ENCODE results near the gene PLEKHN1.
"Not testable (repeated sequence)": the region's sequence is repeated elsewhere in the genome, so short reads cannot be mapped to it uniquely, and the experiment has no call there.

PLEKHN1 gene

DNA sequence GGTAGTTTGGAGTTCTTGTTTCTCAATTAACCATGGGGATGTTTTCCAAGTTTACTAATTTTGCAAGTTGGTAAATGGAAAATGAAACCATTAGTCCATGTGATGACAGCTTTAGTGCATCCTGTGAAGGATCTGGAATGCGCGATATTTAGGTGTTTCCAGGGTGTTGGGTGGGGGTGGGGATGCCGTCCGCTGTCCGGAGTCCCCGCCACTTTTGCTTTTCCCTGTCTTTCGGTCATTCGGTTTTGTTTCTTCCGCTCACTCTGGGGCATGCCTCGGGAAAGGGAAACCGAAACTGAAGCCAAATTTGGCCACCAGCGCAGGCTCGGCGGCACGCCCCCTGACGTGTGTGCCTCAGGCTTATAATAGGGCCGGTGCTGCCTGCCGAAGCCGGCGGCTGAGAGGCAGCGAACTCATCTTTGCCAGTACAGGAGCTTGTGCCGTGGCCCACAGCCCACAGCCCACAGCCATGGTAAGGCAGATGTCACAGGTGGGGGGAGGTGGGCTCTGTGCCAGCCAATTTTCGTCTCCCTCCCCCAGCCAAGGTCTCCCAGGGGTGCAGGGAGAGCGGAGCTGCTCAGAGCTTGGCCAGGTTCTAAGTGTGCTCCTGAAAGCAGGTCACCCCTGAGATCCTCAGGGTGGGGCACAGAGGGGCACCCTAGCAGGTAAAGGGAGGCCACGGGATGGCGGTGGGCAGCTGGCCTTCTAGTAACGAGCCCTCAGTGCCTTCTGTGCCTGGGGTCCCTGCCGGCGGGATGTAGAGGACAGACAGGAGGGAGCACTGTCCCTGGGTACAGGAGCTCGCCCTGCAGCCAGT lies 47.0 kb downstream of the PLEKHN1 start, which contains the start of gene ISG15:
ISG15 (plus strand) TSS at position 393 of the 817 bp plus-strand sequence; CDS start at position 470, 77 bp downstream.
- peak; percentile 96 for DNase-seq

DNA sequence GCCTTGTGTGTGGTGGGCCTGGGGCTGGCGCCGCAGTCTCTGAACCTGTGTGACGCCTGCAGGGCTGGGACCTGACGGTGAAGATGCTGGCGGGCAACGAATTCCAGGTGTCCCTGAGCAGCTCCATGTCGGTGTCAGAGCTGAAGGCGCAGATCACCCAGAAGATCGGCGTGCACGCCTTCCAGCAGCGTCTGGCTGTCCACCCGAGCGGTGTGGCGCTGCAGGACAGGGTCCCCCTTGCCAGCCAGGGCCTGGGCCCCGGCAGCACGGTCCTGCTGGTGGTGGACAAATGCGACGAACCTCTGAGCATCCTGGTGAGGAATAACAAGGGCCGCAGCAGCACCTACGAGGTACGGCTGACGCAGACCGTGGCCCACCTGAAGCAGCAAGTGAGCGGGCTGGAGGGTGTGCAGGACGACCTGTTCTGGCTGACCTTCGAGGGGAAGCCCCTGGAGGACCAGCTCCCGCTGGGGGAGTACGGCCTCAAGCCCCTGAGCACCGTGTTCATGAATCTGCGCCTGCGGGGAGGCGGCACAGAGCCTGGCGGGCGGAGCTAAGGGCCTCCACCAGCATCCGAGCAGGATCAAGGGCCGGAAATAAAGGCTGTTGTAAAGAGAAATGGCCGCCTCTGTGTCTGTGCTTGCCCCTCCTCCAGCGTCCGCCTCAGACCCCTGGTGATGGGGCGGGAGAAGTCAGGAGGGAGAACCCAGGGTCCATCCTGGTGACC lies 47.8 kb downstream of the PLEKHN1 start:
- DNase-seq = no peak

DNA sequence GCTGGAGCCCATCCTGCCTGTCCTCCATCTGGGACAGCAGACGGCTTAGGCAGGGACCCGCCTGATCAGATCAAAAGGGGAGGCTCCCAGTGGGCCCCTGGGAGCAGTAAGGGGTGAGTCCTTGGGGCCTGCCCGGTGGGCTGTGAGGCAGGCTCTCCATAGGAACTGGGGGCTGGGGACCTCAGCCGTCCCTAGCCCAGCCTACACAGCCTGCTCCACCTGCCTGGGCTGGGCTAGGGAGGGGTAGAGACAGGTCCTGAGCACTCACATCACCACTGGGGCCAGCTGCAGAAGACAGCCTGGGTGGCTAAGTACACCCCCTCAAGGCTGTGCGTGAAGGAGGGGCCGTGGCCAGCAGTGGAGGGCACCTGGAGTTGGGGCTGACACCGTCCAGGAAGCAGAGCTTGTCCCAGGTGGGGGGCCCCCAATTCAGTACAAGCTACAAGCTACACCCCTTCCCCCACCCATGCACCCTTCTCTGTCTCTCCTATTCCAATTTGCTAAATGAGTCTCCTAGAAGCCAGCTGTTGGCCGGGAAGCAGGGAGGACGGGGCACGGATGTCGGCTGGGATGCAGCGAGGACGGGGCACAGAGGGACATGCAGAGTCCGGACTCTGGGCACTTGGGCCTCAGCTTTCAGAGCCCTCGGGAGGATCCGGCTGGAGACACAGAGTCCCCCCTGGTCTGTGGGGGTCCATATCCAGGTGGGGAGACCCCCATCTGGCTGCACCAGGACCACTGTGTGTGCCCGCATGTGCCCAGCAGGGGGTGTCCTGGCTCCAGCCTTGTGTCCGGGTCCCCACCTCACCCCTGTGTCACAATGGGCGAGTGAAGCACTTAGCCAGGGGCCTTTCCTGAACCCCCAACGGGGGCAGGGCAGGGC lies 48.8 kb downstream of the PLEKHN1 start:
- no peak for DNase-seq

DNA sequence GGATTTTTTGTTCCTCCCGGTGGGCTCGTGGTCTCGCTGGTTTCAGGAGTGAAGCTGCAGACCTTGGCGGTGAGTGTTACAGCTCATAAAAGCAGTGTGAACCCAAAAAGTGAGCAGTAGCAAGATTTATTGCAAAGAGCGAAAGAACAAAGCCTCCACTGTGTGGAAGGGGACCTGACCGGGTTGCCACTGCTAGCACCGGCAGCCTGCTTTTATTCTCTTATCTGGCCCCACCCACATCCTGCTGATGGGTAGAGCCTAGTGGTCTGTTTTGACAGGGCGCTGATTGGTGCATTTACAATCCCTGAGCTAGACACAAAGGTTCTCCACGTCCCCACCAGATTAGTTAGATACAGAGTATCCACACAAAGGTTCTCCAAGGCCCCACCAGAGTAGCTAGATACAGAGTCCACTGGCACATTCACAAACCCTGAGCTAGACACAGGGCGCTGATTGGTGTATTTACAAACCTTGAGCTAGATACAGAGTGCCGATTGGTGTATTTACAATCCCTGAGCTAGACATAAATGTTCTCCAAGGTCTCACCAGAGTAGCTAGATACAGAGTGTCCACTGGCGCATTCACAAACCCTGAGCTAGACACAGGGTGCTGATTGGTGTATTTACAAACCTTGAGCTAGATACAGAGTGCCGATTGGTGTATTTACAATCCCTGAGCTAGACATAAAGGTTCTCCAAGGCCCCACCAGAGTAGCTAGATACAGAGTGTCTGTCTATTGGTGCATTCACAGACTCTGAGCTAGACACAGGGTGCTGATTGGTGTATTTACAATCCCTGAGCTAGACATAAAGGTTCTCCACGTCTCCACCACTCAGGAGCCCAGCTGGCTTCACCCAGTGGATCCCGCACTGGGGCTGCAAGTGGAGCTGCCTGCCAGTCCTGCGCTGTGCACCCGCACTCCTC lies 51.4 kb downstream of the PLEKHN1 start:
- DNase-seq = not testable (repeated sequence)

DNA sequence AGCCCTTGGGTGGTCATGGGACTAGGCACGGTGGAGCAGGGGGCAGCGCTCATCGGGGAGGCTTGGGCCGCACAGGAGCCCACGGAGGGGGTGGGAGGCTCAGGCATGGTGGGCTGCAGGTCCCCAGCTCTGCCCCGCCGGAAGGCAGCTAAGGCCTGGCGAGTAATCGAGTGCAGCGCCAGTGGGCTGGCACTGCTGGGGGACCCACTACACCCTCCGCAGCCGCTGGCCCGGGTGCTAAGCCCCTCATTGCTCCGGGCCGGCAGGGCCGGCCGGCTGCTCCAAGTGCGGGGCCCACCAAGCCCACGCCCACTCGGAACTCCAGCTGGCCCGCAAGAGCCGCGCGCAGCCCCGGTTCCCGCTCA lies 52.0 kb downstream of the PLEKHN1 start:
- DNase-seq = not testable (repeated sequence)

DNA sequence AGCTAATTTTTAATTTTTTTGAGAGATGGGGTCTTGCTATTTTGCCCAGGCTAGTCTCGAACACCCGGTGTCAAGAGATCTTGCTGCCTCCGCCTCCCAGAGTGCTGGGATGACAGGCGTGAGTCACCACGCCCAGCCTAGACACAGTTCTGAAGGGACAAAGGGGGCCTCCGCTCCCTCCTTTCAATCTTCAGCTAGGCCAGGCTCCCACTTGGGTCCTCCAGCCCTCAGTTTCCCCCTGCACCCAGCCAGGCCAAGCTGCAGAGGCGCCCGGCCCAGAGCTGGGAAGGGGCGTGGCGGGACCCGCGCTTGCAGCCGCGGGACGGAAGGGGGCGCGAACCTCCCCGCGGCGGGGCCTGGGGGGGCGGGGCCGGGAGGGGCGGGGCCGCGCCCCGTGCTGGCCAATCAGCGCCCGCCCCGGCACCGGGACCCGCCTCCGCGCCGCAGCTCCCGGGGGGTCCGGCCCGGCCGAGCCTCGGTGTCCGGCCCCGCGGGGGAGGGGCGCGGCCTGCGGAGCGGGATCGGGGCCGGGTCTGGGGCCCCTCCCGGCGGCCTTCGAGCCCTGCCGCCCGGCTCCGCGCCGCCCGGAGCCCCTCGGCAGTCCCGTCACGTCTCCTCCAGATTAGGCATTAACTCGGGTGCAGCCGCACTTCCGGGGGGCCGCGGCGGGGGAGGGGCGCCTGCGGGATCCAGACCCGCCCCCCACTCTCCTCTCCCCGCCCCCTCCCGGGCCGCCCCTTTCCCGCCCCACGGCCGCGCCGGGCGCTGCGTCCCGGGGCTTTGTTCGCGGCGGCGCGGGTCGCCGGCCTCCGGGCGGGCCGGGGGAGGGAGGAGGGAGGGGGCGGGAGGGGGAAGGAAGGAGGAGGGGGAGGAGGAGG lies 53.1 kb downstream of the PLEKHN1 start:
- DNase-seq = peak; percentile 91

DNA sequence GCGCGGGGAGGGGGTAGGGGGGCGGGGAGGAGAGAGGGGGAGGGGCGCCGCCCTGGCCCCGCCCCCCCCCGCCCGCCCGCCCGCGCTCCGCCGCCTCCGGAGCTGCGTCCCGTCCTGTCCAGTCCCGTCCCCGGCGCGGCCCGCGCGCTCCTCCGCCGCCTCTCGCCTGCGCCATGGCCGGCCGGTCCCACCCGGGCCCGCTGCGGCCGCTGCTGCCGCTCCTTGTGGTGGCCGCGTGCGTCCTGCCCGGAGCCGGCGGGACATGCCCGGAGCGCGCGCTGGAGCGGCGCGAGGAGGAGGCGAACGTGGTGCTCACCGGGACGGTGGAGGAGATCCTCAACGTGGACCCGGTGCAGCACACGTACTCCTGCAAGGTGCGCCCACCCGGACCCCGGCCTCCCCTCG lies 53.7 kb downstream of the PLEKHN1 start, which contains the start of gene AGRN:
AGRN (plus strand) TSS at position 121 of the 405 bp plus-strand sequence; CDS start at position 174, 53 bp downstream.
- DNase-seq = no peak

DNA sequence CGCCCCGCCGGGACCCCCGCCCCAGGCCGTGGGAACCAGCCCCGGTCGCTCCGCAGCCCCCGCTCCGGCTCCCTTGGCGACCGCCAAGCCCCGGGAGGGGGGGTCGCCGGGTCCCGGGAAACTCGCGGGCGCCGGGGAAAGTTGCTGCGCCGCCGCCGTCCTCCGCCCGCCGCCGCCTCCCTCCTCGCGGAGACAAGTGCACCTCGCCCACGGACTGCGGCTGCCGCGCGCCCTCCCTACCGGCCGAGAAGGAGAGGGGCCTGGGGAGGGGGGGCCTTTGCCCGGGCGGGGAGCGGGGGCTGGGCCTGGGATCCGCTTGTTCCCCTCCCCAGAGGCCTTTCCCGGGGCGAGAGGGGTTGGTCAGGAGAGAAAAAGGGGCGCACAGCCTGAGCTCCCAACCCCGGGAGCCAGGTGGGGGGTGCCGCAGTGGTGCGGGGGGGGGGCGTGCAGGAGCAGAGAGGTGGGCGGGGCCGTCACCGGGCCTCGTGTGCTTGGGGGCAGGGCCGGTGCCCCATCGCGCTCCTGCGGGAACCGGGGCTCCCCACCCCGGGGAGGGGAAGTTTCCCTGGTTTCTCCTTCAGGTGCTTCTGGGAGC lies 54.2 kb downstream of the PLEKHN1 start:
- DNase-seq = peak; percentile 58

DNA sequence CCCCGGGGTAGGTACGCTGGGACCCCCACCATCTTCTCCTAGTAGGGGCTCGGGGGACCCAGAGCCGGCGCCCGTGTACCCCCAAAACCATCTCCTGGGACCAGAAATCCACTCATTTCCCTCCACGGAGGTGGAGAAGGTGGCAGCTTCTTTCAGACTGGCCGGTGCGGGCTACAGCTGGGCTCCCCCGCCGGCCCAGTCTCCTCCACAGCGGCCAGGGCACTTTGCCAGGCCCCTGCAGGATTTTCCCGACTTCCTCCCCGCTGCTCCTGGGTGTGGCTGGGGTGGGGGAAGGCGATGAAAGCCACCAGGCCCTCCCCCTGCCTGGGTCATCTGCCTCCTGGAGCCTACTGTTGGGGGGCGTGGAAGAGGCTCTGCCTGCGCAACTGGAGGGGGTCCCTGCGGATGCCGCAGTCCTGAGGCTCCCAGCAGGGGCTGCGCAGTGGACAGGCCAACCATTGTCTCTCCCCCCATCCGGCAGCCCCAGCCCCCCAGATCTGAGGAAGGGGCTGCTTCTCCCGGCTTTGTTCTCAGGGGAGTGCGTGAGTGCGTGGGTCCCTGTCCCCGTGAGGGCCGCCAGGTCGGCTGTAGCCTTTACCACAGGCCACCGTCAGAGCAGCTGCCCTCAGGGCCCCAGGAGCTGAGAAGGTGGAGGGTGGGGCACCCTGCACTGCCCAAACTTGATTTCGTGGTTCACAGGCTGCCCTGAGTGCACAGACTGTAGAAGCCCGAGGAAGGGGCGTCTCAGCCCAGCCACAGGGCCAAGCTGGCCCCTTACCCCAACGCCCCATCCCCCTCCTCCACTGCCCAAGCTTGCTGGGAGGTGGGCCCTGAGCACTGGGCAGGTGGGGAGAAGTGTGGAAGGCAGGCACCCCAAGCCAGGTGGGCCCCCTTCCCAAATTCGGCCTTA lies 55.0 kb downstream of the PLEKHN1 start:
- DNase-seq = peak; percentile 59

DNA sequence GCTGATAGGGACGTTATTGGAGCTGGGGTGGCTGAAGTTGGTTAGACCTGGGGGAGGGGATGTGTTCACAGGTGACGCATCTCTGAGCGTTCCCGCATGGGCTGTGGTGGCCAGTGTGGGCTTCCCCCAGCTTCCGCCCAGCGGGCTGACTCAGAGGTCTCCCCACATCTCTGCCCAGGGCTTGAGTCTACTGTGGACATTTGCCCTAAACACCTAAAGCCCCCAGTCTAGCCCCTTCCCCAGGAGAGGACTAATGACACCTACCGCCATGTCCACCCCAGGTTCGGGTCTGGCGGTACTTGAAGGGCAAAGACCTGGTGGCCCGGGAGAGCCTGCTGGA lies 55.6 kb downstream of the PLEKHN1 start:
- no peak for DNase-seq

DNA sequence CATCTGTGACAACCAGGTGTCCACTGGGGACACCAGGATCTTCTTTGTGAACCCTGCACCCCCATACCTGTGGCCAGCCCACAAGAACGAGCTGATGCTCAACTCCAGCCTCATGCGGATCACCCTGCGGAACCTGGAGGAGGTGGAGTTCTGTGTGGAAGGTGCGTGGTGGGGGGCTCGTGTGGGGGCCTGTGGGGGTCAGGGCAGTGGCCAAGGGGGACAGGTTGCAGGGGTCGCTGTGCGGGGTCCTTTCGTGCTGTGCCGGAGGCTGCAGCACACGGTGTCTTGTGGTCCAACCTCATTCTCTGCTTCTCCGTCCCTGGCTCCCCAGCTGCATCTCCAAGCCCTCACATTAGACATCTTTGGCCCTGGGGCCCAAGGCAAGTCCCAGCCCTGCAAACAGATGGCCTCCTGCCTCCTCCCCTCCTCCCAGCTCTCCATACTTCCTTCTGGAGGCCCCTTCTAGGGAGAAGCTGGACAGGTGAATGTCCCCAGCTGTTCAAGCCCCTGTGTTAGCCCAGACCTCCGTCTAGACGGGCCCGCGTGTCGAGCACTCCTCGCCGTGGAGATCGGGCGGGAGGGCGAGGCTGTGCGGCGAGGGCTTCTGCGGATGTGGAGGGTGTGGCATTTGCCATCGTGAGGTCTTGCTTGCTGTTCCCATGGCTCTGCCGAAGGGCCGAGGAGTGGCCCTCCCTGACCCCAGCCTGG lies 56.2 kb downstream of the PLEKHN1 start:
- DNase-seq = no peak

DNA sequence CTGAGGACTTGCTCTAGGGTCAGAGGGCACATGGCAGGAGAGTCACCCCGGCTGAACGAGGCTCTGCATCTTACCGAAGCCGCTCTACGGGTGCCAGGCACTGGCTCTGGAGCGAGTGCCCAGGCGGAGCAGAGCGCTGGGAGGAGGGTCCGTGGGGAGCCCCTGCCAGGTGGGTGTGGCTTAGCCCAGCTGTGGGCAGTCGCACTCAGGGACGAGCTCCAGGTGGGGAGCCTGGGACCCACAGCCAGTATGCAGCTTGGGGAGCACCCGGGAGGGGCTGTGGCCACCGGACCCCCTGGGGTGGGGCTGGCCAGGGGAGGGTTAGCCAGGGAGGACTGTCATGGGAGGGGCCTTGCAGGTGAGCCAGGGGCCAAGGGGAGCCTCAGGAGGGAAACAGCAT lies 57.4 kb downstream of the PLEKHN1 start:
- no peak for DNase-seq

DNA sequence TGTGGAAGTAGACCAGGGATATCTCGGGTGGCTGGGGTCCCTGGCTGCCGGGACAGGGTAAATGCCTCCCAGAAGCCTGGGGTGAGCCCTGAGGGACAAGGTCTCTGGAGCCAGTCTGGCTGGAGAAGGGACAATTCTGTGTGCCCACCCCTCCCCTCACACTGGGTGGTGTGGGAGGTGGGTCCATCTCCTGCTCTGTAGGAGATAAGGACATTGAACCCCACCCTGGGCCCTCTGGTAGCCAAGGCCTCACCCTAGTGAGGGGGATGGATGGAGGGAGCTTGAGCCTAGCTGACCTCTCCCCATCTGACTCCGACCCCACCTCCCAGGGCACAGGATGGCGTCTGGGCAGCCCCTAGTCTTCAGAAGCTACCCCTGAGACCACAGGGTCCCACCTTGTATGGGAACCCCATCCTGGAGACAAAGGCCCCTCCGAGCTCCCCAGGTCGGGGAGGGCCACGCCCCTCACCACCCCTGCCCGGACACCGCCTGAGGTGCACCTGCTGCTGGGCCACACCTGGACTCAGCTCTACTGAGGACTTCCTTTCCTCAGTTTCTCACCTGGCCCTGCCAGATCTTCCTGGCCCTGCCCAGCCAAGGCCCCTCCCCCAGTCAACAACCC lies 58.0 kb downstream of the PLEKHN1 start:
- no peak for DNase-seq

DNA sequence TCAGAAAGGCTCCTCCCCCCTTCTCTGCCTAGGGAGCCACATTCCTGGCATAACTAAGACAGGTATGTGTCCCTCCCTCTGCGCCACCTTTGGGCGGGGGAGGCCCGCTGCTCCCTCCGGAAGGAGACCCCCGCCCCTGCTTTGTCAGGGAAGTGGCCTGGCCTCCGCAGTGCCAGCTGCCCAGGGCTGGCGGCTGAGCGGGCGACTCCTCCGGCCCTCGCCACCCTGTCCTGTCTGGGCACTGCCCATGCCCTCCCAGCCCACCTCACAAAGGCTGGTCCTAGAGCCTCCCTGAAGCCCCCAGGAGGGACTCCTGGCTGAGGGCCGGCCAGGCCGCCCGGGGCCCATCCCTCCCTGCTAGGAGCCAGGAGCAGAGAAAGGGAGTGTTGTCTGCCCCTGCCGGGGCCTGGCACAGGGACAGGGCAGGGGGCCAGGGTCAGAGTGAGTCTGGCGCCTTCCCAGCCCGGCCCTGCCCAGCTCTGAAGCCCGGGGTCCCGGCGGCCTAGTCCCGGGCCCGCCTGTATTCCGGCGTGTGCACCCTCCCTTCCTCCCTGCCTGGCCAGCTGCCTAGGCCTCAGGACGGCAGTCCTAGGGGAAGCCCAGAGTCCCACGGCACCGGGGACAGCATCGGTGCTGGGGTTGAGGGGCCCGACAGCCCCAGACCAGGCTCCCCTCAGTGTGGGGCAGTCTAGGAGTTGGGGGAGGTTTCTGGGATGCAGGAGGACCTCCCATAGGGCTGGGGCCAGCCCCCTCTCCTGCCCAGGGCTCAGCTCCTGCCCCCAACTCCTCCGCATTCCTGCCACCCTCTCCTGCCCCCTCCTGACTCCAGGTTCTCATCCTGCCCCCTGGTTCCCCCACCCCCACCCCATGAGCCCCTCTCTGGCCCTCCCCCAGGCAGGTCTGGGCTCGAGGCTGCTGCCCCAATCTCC lies 58.8 kb downstream of the PLEKHN1 start:
- DNase-seq = no peak
